GM19239 (cell line): ENCODE results near the gene MRNIP.
"Not testable (repeated sequence)": the region's sequence is repeated elsewhere in the genome, so short reads cannot be mapped to it uniquely, and the experiment has no call there.

Experiments used
- DNase-seq: peaks from one replicate; pipeline ENCODE4 v3.0.0; 2011; ENCODE audit warnings: low spot score; ENCODE audit not compliant: insufficient read length
- FAIRE-seq: peaks from 2 replicates; lab custom pipeline; 2011; peaks lifted over from hg19 to GRCh38; lab: Jason Lieb, UNC

The MRNIP gene

GRCh38 chr5:179872828-179873575 lies 14.4 kb upstream of the MRNIP start:
- FAIRE-seq (no peak), DNase-seq (no peak)

- no peak for FAIRE-seq
- no peak for DNase-seq
These were observed 13.6 kb upstream of the MRNIP start for GRCh38 chr5:179872055-179872827.

GRCh38 chr5:179871533-179871932 lies 12.9 kb upstream of the MRNIP start:
- DNase-seq, FAIRE-seq: not testable (repeated sequence)

- no peak for DNase-seq
- FAIRE-seq, result no peak
These were observed 12.3 kb upstream of the MRNIP start for GRCh38 chr5:179870952-179871351.

GRCh38 chr5:179870403-179870903 lies 11.8 kb upstream of the MRNIP start:
- DNase-seq (no peak), FAIRE-seq (no peak)

- DNase-seq, result no peak
- no peak for FAIRE-seq
These were observed 11.2 kb upstream of the MRNIP start for GRCh38 chr5:179869641-179870402.

GRCh38 chr5:179869101-179869500 lies 10.5 kb upstream of the MRNIP start:
- DNase-seq (no peak), FAIRE-seq (no peak)

- FAIRE-seq (no peak), DNase-seq (no peak)
These were observed 9.9 kb upstream of the MRNIP start for GRCh38 chr5:179868541-179868940.

- FAIRE-seq (no peak), DNase-seq (no peak)
These were observed 8.9 kb upstream of the MRNIP start for GRCh38 chr5:179867476-179867875.

- no peak for DNase-seq
- FAIRE-seq, result no peak
These were observed 8.5 kb upstream of the MRNIP start for GRCh38 chr5:179867079-179867465.

- FAIRE-seq (peak; percentile 59), DNase-seq (peak; percentile 55)
These were observed 7.8 kb upstream of the MRNIP start for GRCh38 chr5:179866241-179867078.

GRCh38 chr5:179865491-179866240 lies 7.0 kb upstream of the MRNIP start:
- FAIRE-seq (no peak), DNase-seq (no peak)

- no peak for FAIRE-seq
These were observed 6.1 kb upstream of the MRNIP start for GRCh38 chr5:179864686-179865085.

GRCh38 chr5:179863449-179864085 lies 5.0 kb upstream of the MRNIP start:
- FAIRE-seq (no peak), DNase-seq (no peak)

More at GRCh38 chr5:179864686-179865085, 6.1 kb upstream of the MRNIP start:
- DNase-seq, result no peak

- FAIRE-seq (no peak), DNase-seq (no peak)
These were observed 4.3 kb upstream of the MRNIP start for GRCh38 chr5:179862891-179863290.

GRCh38 chr5:179862296-179862695 lies 3.7 kb upstream of the MRNIP start:
- no peak for FAIRE-seq

GRCh38 chr5:179860301-179860700 lies 1.7 kb upstream of the MRNIP start:
- FAIRE-seq, result no peak
- no peak for DNase-seq

More at GRCh38 chr5:179862296-179862695, 3.7 kb upstream of the MRNIP start:
- DNase-seq, result no peak

GRCh38 chr5:179858241-179858585 lies 404 bp downstream of the MRNIP start:
- DNase-seq (no peak), FAIRE-seq (no peak)

GRCh38 chr5:179854356-179854755 lies 4.3 kb downstream of the MRNIP start:
- DNase-seq, result no peak
- no peak for FAIRE-seq
